GM20000 (cell line): ENCODE measurements around the gene ATG5.
"Not testable (repeated sequence)": the region's sequence is repeated elsewhere in the genome, so short reads cannot be mapped to it uniquely, and the experiment has no call there.

Experiments used
- DNase-seq: peaks from one replicate; pipeline ENCODE4 v3.0.0; 2012; ENCODE audit warnings: low spot score
- TF ChIP-seq, protein P1 (sequence below): IDR thresholded peaks from 2 replicates; pipeline ENCODE4 v1.5.1; 2012; ENCODE audit warnings: mild to moderate bottlenecking, control low read depth; ENCODE audit errors: extremely low read depth, missing control alignments

ATG5 gene

DNA sequence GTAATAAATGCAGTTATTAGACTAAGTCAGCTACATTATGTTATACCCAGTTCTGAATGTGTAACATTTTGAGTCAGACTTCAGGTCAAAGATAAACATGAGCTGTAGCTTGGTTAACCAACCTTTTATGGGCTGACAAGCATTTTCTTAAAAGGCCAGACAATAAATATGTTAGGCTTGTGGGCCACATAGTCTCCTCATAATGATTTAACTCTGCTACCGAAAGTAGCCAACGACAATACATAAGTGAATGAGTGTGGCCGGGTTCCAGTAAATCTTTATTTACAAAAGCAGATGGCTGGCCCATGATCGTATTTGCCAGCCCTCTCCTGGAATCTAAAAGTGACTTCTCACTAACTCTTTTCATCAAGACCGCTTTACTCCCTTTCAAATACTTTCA lies 49.9 kb downstream of the ATG5 start:
- DNase-seq: no peak
- TF ChIP-seq, protein P1, sequence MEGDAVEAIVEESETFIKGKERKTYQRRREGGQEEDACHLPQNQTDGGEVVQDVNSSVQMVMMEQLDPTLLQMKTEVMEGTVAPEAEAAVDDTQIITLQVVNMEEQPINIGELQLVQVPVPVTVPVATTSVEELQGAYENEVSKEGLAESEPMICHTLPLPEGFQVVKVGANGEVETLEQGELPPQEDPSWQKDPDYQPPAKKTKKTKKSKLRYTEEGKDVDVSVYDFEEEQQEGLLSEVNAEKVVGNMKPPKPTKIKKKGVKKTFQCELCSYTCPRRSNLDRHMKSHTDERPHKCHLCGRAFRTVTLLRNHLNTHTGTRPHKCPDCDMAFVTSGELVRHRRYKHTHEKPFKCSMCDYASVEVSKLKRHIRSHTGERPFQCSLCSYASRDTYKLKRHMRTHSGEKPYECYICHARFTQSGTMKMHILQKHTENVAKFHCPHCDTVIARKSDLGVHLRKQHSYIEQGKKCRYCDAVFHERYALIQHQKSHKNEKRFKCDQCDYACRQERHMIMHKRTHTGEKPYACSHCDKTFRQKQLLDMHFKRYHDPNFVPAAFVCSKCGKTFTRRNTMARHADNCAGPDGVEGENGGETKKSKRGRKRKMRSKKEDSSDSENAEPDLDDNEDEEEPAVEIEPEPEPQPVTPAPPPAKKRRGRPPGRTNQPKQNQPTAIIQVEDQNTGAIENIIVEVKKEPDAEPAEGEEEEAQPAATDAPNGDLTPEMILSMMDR: no peak

- TF ChIP-seq, protein P1: no peak
- no peak for DNase-seq
Observed at GRCh38 chr6:106273087-106273486, 52.5 kb downstream of the ATG5 start.

DNA sequence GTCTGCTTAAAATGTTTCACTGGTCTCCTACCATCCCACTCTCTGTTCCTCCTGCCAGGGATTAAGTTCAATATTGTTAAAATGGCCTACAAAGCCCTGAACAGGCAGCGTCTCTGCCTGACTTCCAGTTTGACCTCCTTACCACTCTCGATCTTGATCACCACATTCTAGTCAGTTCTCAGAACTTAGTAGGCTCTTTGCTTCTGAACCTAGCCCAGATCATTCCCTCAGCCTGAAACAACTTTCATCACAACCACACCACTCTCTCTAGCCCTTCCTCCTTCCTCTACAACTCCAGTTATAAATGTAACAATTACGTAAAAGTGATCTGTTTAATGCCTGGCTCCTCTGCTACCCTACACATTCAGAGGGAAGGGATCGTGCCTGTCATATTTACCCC lies 53.3 kb downstream of the ATG5 start:
- TF ChIP-seq, protein P1: no peak
- DNase-seq: no peak

DNA sequence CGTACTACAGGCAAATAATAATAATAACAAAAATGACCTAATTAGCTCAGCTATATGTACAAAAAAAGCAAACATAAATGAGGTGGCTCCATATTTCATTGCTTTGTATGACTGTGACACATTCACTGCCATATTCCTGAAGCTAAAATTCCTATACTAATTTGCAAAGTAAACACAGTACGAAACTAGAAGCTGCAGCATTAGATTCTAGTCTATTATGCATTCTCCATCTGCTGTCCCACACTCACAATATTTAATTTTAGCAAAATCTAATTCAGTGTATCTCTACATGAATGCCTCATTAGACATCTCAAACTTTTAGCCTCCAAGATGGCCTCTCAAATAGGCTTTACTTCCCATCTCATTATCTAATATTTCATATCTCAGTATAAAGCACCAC lies 55.1 kb downstream of the ATG5 start:
- no peak for DNase-seq
- TF ChIP-seq, protein P1: no peak

DNA sequence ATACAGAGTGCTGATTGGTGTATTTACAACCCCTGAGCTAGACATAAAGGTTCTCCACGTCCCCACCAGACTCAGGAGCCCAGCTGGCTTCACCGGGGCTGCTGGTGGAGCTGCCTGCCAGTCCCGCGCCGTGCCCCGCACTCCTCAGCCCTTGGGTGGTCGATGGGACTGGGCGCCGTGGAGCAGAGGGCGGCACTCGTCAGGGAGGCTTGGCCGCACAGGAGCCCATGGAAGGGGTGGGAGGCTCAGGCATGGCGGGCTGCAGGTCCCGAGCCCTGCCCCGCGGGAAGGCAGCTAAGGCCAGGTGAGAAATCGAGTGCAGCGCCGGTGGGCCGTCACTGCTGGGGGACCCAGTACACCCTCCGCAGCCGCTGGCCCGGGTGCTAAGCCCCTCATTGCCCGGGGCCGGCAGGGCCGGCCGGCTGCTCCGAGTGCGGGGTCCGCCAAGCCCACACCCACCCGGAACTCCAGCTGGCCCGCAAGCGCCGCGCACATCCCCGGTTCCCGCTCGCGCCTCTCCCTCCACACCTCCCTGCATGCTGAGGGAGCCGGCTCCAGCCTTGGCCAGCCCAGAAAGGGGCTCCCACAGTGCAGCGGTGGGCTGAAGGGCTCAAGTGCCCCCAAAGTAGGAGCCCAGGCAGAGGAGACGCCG lies 56.2 kb downstream of the ATG5 start:
- DNase-seq: not testable (repeated sequence)

DNA sequence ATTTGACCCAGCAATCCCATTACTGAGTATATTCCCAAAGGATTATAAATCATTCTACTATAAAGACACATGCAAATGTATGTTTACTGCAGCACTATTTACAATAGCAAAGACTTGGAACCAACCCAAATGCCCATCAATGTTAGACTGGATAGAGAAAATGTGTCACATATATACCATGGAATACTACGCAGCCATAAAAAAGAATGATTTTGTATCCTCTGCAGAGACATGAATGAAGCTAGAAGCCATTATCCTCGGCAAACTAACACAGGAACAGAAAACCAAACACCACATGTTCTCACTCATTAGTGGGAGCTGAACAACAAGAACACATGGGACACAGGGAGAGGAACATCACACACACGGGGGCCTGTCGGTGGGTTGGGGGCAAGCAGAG lies 57.1 kb downstream of the ATG5 start:
- not testable (repeated sequence) for DNase-seq

- DNase-seq: not testable (repeated sequence)
Observed at GRCh38 chr6:106264433-106264832, 61.1 kb downstream of the ATG5 start.

- not testable (repeated sequence) for DNase-seq
Observed at GRCh38 chr6:106259748-106260147, 65.8 kb downstream of the ATG5 start.

DNA sequence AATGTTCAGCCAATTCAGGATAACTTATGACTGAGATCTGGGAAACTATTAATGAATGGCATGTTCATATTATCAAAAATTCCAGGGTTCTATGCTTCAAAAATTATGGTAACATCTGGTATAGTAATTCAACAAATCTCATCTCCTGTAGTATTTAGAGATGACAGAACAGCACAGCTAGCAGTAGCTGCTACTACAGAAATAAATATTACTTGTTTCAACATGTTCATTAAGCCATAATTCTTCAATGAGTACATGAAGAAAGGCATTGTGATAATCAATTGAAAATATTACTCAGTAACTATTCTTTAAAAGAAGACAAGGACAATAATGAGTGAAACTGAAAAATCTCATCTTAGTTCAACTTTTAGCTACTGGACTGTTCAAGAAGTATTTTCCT lies 66.8 kb downstream of the ATG5 start:
- DNase-seq: no peak
- TF ChIP-seq, protein P1: no peak

GRCh38 chr6:106257195-106257594 lies 68.4 kb downstream of the ATG5 start:
- DNase-seq: no peak
- TF ChIP-seq, protein P1: no peak
